ENCODE results near the gene PRKAB2.

DNA sequence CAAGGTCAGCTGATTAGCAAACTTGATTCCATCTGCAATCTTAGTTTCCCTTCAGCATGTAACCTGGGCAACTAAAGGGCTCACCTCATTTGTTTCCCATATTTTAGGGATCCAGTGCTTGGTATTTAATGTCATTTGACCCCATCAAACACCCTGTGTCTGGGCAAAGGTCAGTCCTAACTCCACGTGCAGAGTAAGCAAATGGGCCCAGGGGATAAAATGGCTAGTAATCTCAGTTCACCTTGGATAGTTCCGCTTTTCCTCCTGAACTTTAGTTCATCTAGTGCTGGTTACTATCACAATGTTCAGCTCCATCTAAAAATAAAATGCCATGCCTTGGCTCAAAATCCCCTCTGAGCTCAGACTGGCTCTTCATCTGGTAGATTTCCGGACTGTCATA, 19.5 kb downstream of the PRKAB2 start:
- TF ChIP-seq, protein P1, sequence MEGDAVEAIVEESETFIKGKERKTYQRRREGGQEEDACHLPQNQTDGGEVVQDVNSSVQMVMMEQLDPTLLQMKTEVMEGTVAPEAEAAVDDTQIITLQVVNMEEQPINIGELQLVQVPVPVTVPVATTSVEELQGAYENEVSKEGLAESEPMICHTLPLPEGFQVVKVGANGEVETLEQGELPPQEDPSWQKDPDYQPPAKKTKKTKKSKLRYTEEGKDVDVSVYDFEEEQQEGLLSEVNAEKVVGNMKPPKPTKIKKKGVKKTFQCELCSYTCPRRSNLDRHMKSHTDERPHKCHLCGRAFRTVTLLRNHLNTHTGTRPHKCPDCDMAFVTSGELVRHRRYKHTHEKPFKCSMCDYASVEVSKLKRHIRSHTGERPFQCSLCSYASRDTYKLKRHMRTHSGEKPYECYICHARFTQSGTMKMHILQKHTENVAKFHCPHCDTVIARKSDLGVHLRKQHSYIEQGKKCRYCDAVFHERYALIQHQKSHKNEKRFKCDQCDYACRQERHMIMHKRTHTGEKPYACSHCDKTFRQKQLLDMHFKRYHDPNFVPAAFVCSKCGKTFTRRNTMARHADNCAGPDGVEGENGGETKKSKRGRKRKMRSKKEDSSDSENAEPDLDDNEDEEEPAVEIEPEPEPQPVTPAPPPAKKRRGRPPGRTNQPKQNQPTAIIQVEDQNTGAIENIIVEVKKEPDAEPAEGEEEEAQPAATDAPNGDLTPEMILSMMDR (IDR thresholded peaks at IDR 0.05), result no peak
- no peak for TF ChIP-seq POLR2A (IDR thresholded peaks at IDR 0.05)
